SU-DHL-6 (cell line): ENCODE data around the gene SCN3A.

Source experiments
- H2AFZ ChIP-seq: fragments of 200-600 bp; sonication (generic); 2 replicates; pipeline ENCODE4 v1.6.1; 2014; ENCODE audit warnings: low read depth, mild to moderate bottlenecking, moderate library complexity, mixed read lengths, antibody characterized with exemption, low read length; ENCODE audit not compliant: severe bottlenecking
- H3F3A ChIP-seq: fragments of 200-600 bp; shearing (Covaris generic); 2 replicates; pipeline ENCODE4 v1.6.0; 2016; ENCODE audit warnings: antibody characterized with exemption, mild to moderate bottlenecking; ENCODE audit not compliant: insufficient read depth
- H3K27ac ChIP-seq: fragments of 200-600 bp; sonication (generic); 2 replicates; pipeline ENCODE4 v1.5.1; 2016; ENCODE audit warnings: low read depth, mild to moderate bottlenecking, low read length, moderate library complexity, mixed read lengths
- H3K27me3 ChIP-seq: fragments of 200-600 bp; sonication (generic), shearing (Covaris generic); 2 replicates; pipeline ENCODE4 v1.6.0; 2014; ENCODE audit warnings: mild to moderate bottlenecking, low read length
- H3K36me3 ChIP-seq: fragments of 200-600 bp; sonication (generic); 2 replicates; pipeline ENCODE4 v1.6.1; 2014; ENCODE audit warnings: mild to moderate bottlenecking, low read length, mixed read lengths
- H3K4me2 ChIP-seq: fragments of 300-600, 200-600 bp; shearing (Covaris generic), sonication (generic); 2 replicates; pipeline ENCODE4 v1.6.0; 2014; ENCODE audit warnings: low read length, low read depth, mild to moderate bottlenecking; ENCODE audit not compliant: poor library complexity, severe bottlenecking
- H3K4me3 ChIP-seq: fragments of 200-600 bp; sonication (generic); 2 replicates; pipeline ENCODE4 v1.5.1; 2014; ENCODE audit warnings: antibody characterized with exemption, low read length, mild to moderate bottlenecking, mixed read lengths; ENCODE audit not compliant: insufficient read depth, poor library complexity, severe bottlenecking
- H3K79me2 ChIP-seq: fragments of 200-600 bp; sonication (generic); 2 replicates; pipeline ENCODE4 v1.6.1; 2014; ENCODE audit warnings: mild to moderate bottlenecking, low read length, moderate library complexity; ENCODE audit not compliant: insufficient read depth
- H3K9ac ChIP-seq: fragments of 200-600 bp; sonication (generic); 2 replicates; pipeline ENCODE4 v1.7.0; 2014; ENCODE audit warnings: mild to moderate bottlenecking, low read length
- H3K9me2 ChIP-seq: fragments of 200-600 bp; sonication (generic); replicated peaks from 2 replicates; pipeline ENCODE4 v1.6.1; 2014; ENCODE audit warnings: low read length; ENCODE audit not compliant: insufficient read depth
- H3K9me3 ChIP-seq: fragments of 200-600 bp; sonication (generic); 2 replicates; pipeline ENCODE4 v1.6.1; 2014; ENCODE audit warnings: low read length, mixed read lengths; ENCODE audit not compliant: insufficient read depth
- H4K20me1 ChIP-seq: fragments of 200-600 bp; sonication (generic); 2 replicates; pipeline ENCODE4 v1.6.1; 2014; ENCODE audit warnings: low read depth, mild to moderate bottlenecking, antibody characterized with exemption, low read length, moderate library complexity, mixed read lengths
- CTCF ChIP-seq: fragments of 200-600 bp; sonication (generic); IDR thresholded peaks from one replicate; pipeline ENCODE4 v1.5.1; 2017; ENCODE audit warnings: antibody characterized with exemption, mild to moderate bottlenecking, low read length, moderate library complexity; ENCODE audit not compliant: insufficient read depth, poor library complexity, severe bottlenecking
- EZH2phosphoT487 ChIP-seq: fragments of 200-600 bp; sonication (generic), shearing (Covaris generic); conservative IDR thresholded peaks from 2 replicates; pipeline ENCODE4 v1.6.1; 2018; ENCODE audit warnings: mild to moderate bottlenecking, antibody characterized with exemption, low read length, moderate library complexity, mixed read lengths

SCN3A gene

GRCh38 chr2:165112133-165112573 is 91.7 kb downstream of the SCN3A start:
- no peaks in the 10 kb centered on the region for H3K79me2 ChIP-seq
- no peaks in the 10 kb centered on the region for H3K9me2 ChIP-seq
- H3F3A ChIP-seq, result no peaks in the 10 kb centered on the region
- no peaks in the 10 kb centered on the region for H3K9me3 ChIP-seq
- H4K20me1 ChIP-seq, result no peaks in the 10 kb centered on the region
- no peak overlapping the region for H3K4me2 ChIP-seq
- H3K27ac ChIP-seq, result no peak overlapping the region
- no peaks in the 10 kb centered on the region for H3K27me3 ChIP-seq
- no peak overlapping the region for H3K4me3 ChIP-seq
- no peaks in the 10 kb centered on the region for H3K36me3 ChIP-seq
- H2AFZ ChIP-seq, result no peak overlapping the region
- TF ChIP-seq EZH2phosphoT487, result no peak
- no peak for TF ChIP-seq CTCF
- no peak overlapping the region for H3K9ac ChIP-seq

GRCh38 chr2:165110394-165110793 is 93.5 kb downstream of the SCN3A start:
- H3K27me3 ChIP-seq, result no peaks in the 10 kb centered on the region
- H3F3A ChIP-seq, result no peaks in the 10 kb centered on the region
- H2AFZ ChIP-seq, result no peak overlapping the region
- TF ChIP-seq CTCF (no peak), EZH2phosphoT487 (no peak)
- no peaks in the 10 kb centered on the region for H4K20me1 ChIP-seq
- H3K9me3 ChIP-seq, result no peaks in the 10 kb centered on the region
- H3K79me2 ChIP-seq, result no peaks in the 10 kb centered on the region
- no peaks in the 10 kb centered on the region for H3K36me3 ChIP-seq
- H3K9ac ChIP-seq, result no peak overlapping the region
- no peak overlapping the region for H3K4me3 ChIP-seq
- H3K27ac ChIP-seq, result no peak overlapping the region
- no peak overlapping the region for H3K4me2 ChIP-seq
- H3K9me2 ChIP-seq, result no peaks in the 10 kb centered on the region

GRCh38 chr2:165109915-165110314 is 93.9 kb downstream of the SCN3A start:
- Histone ChIP-seq H2AFZ (no peak overlapping the region), H3F3A (no peaks in the 10 kb centered on the region), H3K27ac (no peak overlapping the region), H3K4me3 (no peak overlapping the region), H3K4me2 (no peak overlapping the region), H3K9ac (no peak overlapping the region), H3K9me2 (no peaks in the 10 kb centered on the region), H3K79me2 (no peaks in the 10 kb centered on the region), H4K20me1 (no peaks in the 10 kb centered on the region), H3K9me3 (no peaks in the 10 kb centered on the region), H3K27me3 (no peaks in the 10 kb centered on the region), H3K36me3 (no peaks in the 10 kb centered on the region)
- TF ChIP-seq EZH2phosphoT487, result no peak
- no peak for TF ChIP-seq CTCF
